Activated T-cell treated with anti-CD3 and anti-CD28 coated beads for 4 hours (primary cell): ENCODE measurements around the gene BLID.

Source experiments
- DNase-seq: peaks from one replicate; pipeline ENCODE4 v3.0.0-alpha.2; 2020

The BLID gene

GRCh38 chr11:122138744-122139594 is 23.0 kb upstream of the BLID start:
- no peak for DNase-seq

GRCh38 chr11:122137078-122137793 is 21.2 kb upstream of the BLID start:
- DNase-seq, result no peak

- no peak for DNase-seq
Observed at GRCh38 chr11:122131126-122131525, 15.1 kb upstream of the BLID start.

- no peak for DNase-seq
Observed at GRCh38 chr11:122128146-122128545, 12.1 kb upstream of the BLID start.

GRCh38 chr11:122127020-122127419 is 11.0 kb upstream of the BLID start:
- DNase-seq, result no peak

GRCh38 chr11:122126024-122126688 is 10.1 kb upstream of the BLID start:
- no peak for DNase-seq

GRCh38 chr11:122123263-122123929 is 7.4 kb upstream of the BLID start:
- no peak for DNase-seq

- no peak for DNase-seq
Observed at GRCh38 chr11:122122179-122122578, 6.2 kb upstream of the BLID start.

GRCh38 chr11:122120096-122120495 is 4.1 kb upstream of the BLID start:
- no peak for DNase-seq

- no peak for DNase-seq
Observed at GRCh38 chr11:122116591-122116990, 576 bp upstream of the BLID start.

- DNase-seq, result no peak
Observed at GRCh38 chr11:122114976-122115375, 1.0 kb downstream of the BLID start.

- no peak for DNase-seq
Observed at GRCh38 chr11:122113836-122114825, 1.9 kb downstream of the BLID start.

GRCh38 chr11:122112470-122113365 is 3.3 kb downstream of the BLID start:
- DNase-seq, result no peak

- no peak for DNase-seq
Observed at GRCh38 chr11:122109932-122110331, 6.1 kb downstream of the BLID start.

- DNase-seq, result no peak
Observed at GRCh38 chr11:122108828-122109227, 7.2 kb downstream of the BLID start.

GRCh38 chr11:122108192-122108799 is 7.7 kb downstream of the BLID start:
- DNase-seq, result no peak

- no peak for DNase-seq
Observed at GRCh38 chr11:122107566-122107965, 8.4 kb downstream of the BLID start.

GRCh38 chr11:122107045-122107444 is 9.0 kb downstream of the BLID start:
- DNase-seq, result no peak

- DNase-seq, result no peak
Observed at GRCh38 chr11:122105044-122105758, 10.8 kb downstream of the BLID start.

- DNase-seq, result no peak
Observed at GRCh38 chr11:122104341-122104740, 11.7 kb downstream of the BLID start.
